ENCODE data around the gene TMOD4. TPM values are rescaled to one million over a fixed set of nuclear protein-coding genes. Genes with fewer than 3 reads are reported as not detected.

Gene TMOD4
- total RNA-seq, 1 donor from 2014 or later, result not detected

GRCh38 chr1:151146072-151146411 lies 29.7 kb downstream of the TMOD4 start:
- intact Hi-C loops (cut with DNase I), result no loop called here
- DNase-seq (no peak), ATAC-seq (ENCODE audit: poor library complexity) (peak; percentile 4)

DNA sequence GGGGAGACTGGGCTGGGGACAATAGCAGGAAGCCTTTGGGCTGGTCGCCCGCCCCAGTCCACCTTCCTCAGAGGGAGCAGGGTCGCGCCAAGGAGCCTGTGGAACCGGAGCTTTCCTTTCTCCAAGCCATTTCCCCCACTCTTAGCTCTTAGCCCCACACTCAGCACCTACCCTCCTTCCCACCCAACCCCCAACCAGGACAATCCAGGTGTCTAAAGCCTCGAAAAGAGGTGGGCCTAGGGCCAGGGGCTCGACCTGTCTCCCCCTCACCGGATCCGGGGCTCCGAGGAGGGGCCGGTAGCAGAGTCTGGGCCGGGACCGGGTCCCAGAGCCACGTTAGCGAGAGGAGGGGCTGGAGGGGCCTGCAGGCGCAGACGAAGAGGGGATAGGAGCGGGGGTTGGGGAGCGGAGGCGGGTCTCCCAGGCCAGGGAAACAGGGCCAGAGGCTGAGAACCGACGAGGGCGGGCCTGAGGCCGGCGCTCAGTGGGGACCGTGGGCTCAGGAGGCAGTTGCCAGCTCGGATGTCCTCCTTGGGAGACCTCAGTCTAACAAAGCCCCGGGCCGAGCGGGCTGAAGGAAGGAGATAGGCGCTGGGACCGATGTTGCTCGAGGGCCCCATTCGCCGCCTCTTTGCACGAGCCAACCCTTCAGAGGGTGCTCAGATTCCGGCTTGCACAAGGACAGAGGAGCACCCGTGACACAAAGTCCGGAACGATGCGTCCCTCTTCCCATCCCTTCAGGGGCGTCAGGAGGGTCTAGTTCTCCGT lies 30.3 kb downstream of the TMOD4 start:
- DNase-seq (peak; percentile 58), ATAC-seq (ENCODE audit: poor library complexity) (peak; percentile 18)
- intact Hi-C loops (cut with DNase I), result no loop called here

DNA sequence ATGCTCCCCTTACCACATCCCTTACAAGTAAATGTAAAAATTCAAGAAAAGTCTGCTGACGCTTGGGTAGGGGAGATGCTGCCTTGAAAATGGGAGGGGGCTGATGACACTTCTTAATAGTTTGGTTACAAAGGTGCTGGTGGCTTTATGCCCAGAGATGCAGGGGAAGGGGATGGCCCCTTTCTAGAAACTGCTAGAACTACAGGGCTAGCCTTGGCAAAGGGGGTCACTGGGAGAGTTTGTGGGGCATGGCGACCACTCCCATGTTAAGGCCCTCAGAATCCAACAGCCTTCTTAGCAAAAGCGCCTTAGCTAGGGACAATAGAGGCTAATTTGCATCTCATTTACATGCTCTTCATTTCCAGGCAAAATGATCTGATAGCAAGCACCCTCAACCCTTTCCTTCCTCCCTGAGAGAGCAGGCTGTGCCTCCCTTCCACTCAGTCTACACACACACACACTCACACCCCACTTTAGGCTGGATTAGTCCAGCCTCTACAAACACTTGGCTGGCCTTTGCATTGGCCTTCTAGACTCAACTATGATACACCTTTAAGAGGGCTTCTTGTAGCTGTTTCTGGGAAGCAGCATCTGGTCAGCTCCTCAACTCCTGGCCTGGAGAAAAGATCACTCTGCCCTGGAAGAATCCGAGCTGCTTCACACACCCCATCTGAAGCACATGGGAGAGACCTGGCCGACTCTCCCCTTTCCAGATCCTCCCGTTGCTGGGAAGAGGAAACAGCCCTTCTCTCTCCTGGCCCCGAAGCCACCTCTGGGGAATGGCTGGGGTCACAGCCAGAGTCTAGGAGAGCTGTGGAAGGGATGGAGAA lies 31.1 kb downstream of the TMOD4 start:
- ATAC-seq (ENCODE audit: poor library complexity) (no peak), DNase-seq (no peak)
- intact Hi-C loops (cut with DNase I), result no loop called here

DNA sequence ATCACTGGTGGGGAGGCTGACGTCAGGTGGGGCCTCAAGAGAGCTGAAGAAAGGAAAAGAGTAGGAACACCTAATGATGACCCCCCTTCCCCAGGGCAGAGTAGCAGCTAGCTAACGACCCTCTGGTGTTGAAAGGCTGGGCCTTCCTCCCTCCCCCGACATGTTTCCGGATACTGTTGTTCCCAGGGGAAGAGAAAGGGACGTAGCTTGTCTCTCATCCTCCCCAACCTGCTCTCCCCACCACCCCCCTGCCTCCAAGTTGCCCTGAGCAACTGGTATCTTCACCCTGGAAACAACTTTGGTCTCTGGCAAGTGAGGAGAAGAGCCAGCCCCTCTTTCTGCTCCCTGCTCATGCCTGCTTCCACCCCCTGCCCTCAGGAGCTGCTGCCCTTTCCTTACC lies 31.8 kb downstream of the TMOD4 start:
- ATAC-seq (ENCODE audit: poor library complexity) (no peak), DNase-seq (no peak)
- intact Hi-C loops (cut with DNase I), result no loop called here

- DNase-seq, result no peak
- intact Hi-C loops (cut with DNase I), result no loop called here
These were observed 32.7 kb downstream of the TMOD4 start for GRCh38 chr1:151143057-151143435.

DNA sequence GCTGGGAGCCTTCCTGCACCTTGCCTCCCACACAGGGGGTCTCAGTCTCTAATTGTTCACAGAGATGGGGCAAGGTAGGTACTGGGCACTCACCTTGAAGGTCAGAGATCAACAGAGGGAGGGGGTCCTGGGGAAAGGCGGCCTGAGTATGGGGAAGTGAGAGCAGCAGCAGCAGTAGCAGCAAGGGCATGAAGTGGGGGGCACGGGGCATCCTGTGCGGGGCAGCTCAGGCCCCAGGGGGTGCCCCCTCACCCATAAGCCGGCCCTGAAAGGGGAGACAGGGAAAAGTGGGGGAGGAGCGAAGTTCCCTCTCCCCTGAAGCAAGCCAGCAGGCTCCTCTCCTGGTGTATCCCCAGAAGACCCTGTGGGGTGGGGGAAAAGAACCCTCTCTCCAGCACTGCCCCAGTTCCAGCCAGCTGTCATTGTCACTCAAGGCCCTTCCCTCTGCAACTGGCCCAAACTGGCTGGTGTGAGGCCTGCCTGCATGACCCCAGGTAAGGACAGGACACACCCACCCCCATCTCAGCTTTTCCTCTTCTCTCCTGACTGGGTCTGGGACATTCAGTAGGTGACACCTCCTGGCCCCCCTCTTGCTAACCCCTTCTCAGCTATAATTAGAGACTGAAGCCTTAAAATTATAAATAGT lies 33.2 kb downstream of the TMOD4 start:
- intact Hi-C loops (cut with DNase I), result no loop called here
- DNase-seq, result no peak
- peak; percentile 36 for ATAC-seq (ENCODE audit: poor library complexity)

More at GRCh38 chr1:151143057-151143435, 32.7 kb downstream of the TMOD4 start:
- peak; percentile 7 for ATAC-seq (ENCODE audit: poor library complexity)

- intact Hi-C loops (cut with DNase I), result no loop called here
- DNase-seq (no peak), ATAC-seq (ENCODE audit: poor library complexity) (no peak)
These were observed 38.0 kb downstream of the TMOD4 start for GRCh38 chr1:151137789-151138188.

GRCh38 chr1:151135433-151136385 lies 40.1 kb downstream of the TMOD4 start:
- ATAC-seq (ENCODE audit: poor library complexity), result no peak
- DNase-seq, result no peak
- intact Hi-C loops (cut with DNase I), result no loop called here

DNA sequence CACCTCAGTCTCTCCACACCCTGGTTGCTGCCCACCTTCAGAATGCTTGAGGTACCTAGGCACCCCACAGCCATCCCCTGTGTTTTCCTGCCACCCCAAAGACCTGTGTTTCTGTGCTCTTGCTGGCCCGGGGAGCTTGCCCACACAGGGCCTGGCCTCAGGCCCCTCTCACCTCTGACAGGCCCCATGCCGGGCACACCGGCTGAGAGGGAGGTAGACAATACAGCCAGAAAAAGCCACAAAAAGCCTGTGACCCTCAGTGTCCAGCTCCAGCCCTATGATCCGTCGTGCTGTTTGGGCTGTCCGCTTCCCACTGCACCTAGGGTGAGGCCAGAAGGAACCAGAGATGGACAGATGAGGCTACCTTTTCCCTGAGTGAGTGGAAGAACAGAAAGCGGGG lies 40.8 kb downstream of the TMOD4 start:
- intact Hi-C loops (cut with DNase I), result no loop called here
- ATAC-seq (ENCODE audit: poor library complexity) (no peak), DNase-seq (no peak)

- intact Hi-C loops (cut with DNase I), result no loop called here
- DNase-seq, result no peak
- no peak for ATAC-seq (ENCODE audit: poor library complexity)
These were observed 41.4 kb downstream of the TMOD4 start for GRCh38 chr1:151134396-151134795.

DNA sequence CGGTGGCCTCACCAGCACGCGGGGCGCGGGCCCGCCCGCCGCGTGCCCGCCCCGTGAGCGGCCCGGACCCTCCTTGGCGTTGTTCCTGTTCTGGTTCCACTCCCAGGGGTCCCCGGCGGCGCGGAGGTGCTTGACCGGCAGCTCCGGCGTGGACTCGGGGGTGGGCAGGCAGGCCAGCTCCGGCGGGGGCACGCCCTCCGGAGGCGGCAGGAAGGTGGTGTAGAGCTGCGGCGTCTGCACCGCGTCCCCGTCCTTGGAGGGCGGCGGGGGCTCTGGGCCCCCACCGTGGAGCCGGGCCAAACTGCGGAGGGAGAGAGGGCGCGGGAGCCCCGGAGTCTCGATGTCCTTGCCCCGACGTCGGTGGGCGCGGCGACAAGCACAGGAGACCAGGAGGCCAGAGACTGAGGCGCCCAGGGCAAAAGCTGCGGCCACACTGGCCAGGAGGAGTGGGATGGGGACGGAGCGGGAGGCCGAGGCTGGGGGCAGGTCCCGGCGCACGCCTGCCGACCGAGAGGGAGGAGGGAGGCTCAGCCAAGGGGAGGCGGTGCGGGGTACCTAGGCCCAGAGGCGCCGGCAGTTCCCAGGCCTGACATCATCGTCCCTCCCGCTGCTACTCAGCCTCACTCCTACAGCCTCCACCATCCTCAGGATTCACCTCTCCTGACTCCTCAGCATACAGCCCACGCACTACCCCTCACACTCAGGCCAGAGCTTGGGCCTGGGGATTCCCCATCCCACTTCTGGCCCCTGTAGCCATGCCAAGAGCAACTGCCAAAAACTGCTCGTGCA lies 42.6 kb downstream of the TMOD4 start:
- ATAC-seq (ENCODE audit: poor library complexity), result no peak
- intact Hi-C loops (cut with DNase I), result no loop called here

GRCh38 chr1:151132335-151133017 lies 43.3 kb downstream of the TMOD4 start:
- intact Hi-C loops (cut with DNase I), result no loop called here
- no peak for DNase-seq

More for the DNA sequence above, 42.6 kb downstream of the TMOD4 start:
- DNase-seq, result no peak

DNA sequence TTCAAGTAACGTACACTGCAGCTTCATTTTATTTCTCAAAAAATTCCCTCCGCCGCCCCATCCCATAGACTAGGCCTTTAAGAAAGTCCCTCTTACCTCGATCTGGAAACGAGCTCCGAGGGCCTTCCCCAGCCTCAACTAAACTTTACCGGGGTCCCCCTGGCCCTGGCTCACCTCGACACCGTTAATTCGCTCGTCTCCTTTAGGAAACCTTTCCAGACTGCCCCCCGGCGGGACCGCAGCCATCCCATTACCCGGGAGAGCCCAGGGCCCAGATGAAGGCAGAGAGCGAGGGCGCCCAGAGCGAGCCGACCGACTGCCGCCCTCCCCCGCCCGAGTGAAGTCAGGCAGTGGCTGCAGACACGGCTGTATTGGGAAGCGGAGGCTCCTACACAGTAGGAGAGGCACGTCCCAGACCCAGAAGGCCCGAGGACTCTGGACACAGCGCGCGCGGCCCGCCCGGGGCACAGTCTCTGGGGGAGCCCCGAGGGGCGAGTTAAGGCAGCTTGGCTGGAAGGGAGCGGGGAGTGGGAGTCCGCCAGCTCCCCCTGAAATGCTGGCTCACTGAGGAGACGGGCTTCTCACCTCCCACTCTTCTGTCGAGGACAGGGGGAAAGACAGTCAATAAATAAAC lies 44.0 kb downstream of the TMOD4 start:
- no peak for DNase-seq
- intact Hi-C loops (cut with DNase I), result no loop called here

More at GRCh38 chr1:151132335-151133017, 43.3 kb downstream of the TMOD4 start:
- no peak for ATAC-seq (ENCODE audit: poor library complexity)

GRCh38 chr1:151130987-151131586 lies 44.7 kb downstream of the TMOD4 start:
- DNase-seq, result peak; percentile 88
- peak; percentile 93 for ATAC-seq (ENCODE audit: poor library complexity)
- intact Hi-C loops (cut with DNase I), result no loop called here

More for the DNA sequence above, 44.0 kb downstream of the TMOD4 start:
- ATAC-seq (ENCODE audit: poor library complexity), result peak; percentile 57

DNA sequence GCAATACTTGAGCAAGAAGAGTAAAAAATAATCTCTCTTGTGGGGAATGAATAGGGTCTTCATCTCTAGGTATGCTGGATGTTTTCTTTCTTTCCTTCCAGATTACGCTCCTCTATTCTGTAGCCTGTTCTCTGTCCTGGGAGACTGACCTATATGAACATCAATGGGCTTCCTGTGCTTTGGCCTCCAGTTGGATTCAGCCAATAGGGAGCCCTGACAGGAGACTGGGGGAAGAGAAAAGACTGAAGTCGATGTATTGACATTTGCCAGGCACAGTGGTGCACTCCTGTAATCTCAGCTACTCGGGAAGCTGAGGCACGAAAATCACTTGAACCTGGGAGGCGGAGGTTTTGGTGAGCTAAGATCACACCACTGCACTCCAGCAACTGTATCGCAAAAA lies 47.0 kb downstream of the TMOD4 start:
- DNase-seq (no peak), ATAC-seq (ENCODE audit: poor library complexity) (no peak)
- intact Hi-C loops (cut with DNase I), result no loop called here

DNA sequence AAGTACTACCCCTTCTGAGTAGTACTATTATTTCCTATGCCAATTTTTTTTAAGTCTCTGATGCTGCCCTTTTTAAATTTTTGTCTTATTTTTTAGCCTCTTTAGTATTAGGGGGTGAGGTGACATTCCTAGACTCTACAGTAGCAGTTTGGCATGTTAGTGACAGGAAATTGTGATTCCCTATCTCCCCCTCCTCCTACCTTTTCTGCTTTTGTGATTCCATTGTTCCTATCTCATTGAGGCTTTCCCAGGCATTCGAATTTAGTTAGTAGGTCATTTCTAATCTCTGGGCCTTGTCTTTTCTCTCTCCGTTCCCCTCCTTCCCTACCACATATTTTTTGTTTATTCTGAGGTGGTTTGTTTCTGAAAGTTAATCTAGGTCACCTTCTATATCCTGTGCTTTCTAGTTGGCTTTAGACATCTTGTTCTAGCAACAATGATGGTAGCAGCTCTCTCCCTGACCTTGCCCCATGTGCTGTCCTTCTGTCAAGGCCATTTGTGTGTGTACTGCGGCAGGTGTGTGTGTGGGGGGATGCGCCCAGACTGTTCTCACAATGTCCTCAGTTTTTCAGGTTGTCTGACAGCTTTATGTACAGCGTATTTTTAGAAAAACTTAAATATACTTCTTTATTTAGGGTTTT lies 50.9 kb downstream of the TMOD4 start:
- no peak for ATAC-seq (ENCODE audit: poor library complexity)
- intact Hi-C loops (cut with DNase I), result no loop called here

More for the DNA sequence above, 50.9 kb downstream of the TMOD4 start:
- no peak for DNase-seq

Measured in Right ventricle myocardium superior (tissue), 1 donor.